ENCODE results near the gene DHX34. TPM values are rescaled to one million over a fixed set of nuclear protein-coding genes. Genes with fewer than 3 reads are reported as not detected.

DHX34 gene
- total and polyA plus RNA-seq, 4 donors, result 3.1 to 11.6 (median 6.1) TPM

DNA sequence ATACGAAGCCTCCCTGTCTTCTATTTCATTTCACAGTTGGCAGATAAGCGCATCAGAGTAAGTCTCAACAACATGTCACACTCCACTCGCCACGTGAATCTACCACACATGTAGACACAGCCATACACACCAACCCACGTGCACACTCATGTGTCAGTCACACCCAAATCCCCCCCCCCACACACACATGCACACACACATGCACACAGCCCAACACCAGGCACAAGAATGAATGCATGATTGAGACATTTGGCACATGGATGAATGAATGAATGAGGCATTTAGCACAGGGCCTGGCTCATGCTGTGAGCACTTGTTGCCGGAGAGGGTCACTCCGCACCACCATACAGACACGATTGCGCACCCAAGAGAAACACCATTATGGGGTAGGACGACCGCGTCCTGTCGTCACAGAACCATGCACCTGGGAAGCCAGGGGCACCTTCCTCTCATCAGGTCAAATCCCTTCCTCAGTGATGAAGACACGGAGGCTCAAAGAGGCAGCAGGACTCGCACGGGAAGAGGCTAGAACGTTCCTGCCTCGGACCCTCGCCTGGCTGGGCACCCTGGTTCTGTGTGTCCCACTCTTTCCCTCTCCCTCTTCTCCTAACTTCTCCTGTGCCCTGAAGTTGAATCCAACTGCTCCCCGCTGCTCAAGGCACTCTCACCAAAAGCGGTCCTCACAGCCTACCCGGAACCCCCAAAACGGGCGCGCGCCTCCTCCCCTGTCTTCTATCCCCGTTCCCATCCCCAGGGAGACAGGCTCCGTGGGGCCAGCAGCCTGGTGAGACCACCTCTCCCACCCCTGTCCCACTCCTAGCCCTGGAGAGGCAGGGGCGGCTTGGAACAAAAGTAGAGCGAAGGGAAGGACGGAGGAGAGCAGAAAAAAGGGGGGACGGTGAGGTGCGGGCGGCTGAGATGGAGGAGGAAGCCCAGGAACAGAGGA, 68.9 kb downstream of the DHX34 start:
- no peaks in the 10 kb centered on the region for H3K9me3 ChIP-seq (ENCODE audit: control insufficient read depth in 4 of 4, low read length in 3 of 4)
- no peak overlapping the region for H3K9ac ChIP-seq (ENCODE audit: low read depth in 1 of 2, low read length in 2 of 2)
- DNase-seq (ENCODE audit: low spot score), result no peak
- TF ChIP-seq RXRA (IDR thresholded peaks at IDR 0.05) (no peak), GABPA (IDR thresholded peaks at IDR 0.05 in 1 of 2, conservative IDR thresholded peaks at IDR 0.05 in 1 of 2) (no peak), FOXA2 (IDR thresholded peaks at IDR 0.05) (no peak), FOXA1 (IDR thresholded peaks at IDR 0.05) (no peak), TAF1 (conservative IDR thresholded peaks at IDR 0.05) (no peak), ZBTB33 (IDR thresholded peaks at IDR 0.05) (no peak), MAX (IDR thresholded peaks at IDR 0.05) (no peak), NR2F2 (IDR thresholded peaks at IDR 0.05) (no peak), RAD21 (IDR thresholded peaks at IDR 0.05) (no peak), REST (IDR thresholded peaks at IDR 0.05) (no peak), JUND (IDR thresholded peaks at IDR 0.05) (no peak), SP1 (IDR thresholded peaks at IDR 0.05) (no peak), EGR1 (IDR thresholded peaks at IDR 0.05; ENCODE audit: low read depth in 2 of 2) (no peak), HNF4G (IDR thresholded peaks at IDR 0.05) (no peak), HNF4A (conservative IDR thresholded peaks at IDR 0.05) (no peak), YY1 (IDR thresholded peaks at IDR 0.05) (no peak)
- TF ChIP-seq, protein P1, sequence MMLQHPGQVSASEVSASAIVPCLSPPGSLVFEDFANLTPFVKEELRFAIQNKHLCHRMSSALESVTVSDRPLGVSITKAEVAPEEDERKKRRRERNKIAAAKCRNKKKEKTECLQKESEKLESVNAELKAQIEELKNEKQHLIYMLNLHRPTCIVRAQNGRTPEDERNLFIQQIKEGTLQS (IDR thresholded peaks at IDR 0.05), result no peak
- TF ChIP-seq, protein P2, sequence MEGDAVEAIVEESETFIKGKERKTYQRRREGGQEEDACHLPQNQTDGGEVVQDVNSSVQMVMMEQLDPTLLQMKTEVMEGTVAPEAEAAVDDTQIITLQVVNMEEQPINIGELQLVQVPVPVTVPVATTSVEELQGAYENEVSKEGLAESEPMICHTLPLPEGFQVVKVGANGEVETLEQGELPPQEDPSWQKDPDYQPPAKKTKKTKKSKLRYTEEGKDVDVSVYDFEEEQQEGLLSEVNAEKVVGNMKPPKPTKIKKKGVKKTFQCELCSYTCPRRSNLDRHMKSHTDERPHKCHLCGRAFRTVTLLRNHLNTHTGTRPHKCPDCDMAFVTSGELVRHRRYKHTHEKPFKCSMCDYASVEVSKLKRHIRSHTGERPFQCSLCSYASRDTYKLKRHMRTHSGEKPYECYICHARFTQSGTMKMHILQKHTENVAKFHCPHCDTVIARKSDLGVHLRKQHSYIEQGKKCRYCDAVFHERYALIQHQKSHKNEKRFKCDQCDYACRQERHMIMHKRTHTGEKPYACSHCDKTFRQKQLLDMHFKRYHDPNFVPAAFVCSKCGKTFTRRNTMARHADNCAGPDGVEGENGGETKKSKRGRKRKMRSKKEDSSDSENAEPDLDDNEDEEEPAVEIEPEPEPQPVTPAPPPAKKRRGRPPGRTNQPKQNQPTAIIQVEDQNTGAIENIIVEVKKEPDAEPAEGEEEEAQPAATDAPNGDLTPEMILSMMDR (IDR thresholded peaks at IDR 0.05; ENCODE audit: low read depth, low read length, missing input control), result no peak
- 8% methylated on average over 34 of the region's 34 CpGs for WGBS
- no peak overlapping the region for H3K27ac ChIP-seq (ENCODE audit: low read depth in 1 of 2, low read length in 2 of 2)
- no peaks in the 10 kb centered on the region for H3K36me3 ChIP-seq (ENCODE audit: control insufficient read depth in 4 of 4, insufficient read depth in 3 of 4, low read depth in 1 of 4, low read length in 3 of 4)
- peaks cover 3 to 24% (median 9%) of the 10 kb centered on the region in 4 donors for H3K27me3 ChIP-seq (ENCODE audit: control insufficient read depth in 4 of 4, insufficient read depth in 4 of 4, low read length in 3 of 4)
- H3K4me1 ChIP-seq (ENCODE audit: control insufficient read depth in 4 of 4, insufficient read depth in 4 of 4, low read length in 3 of 4), result peaks cover 0 to 6% (median 2%) of the 10 kb centered on the region in 4 donors
- no peak overlapping the region for H3K4me3 ChIP-seq (ENCODE audit: low read depth in 1 of 3, low read length in 3 of 3)
